ENCODE data around the gene EHBP1L1. TPM values are rescaled to one million over a fixed set of nuclear protein-coding genes. Genes with fewer than 3 reads are reported as not detected.

The EHBP1L1 gene
- total RNA-seq, 1 experiment from 2014 or later = 30.9 TPM

DNA sequence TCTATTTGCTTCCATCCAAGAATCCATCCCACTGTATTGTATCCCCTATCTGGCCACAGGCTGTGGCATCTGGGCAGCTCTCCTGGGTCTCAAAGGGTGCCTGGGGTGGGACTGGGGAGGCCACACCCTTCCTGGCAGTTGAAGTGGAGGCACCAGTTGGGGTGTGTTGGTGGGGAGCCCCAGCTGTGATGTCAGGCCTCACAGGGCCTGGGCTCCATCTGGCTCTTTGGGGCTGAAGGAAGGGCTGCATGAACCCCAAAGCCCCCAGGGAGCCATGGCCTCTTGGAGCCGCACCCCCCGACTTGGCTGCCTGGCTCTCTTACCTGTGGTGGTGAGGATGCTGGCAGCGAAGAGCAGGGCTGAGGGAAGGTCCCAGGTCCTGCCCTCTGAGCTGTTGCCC is 19.3 kb downstream of the EHBP1L1 start:
- DNase-seq (ENCODE audit: low read depth) = no peak

DNA sequence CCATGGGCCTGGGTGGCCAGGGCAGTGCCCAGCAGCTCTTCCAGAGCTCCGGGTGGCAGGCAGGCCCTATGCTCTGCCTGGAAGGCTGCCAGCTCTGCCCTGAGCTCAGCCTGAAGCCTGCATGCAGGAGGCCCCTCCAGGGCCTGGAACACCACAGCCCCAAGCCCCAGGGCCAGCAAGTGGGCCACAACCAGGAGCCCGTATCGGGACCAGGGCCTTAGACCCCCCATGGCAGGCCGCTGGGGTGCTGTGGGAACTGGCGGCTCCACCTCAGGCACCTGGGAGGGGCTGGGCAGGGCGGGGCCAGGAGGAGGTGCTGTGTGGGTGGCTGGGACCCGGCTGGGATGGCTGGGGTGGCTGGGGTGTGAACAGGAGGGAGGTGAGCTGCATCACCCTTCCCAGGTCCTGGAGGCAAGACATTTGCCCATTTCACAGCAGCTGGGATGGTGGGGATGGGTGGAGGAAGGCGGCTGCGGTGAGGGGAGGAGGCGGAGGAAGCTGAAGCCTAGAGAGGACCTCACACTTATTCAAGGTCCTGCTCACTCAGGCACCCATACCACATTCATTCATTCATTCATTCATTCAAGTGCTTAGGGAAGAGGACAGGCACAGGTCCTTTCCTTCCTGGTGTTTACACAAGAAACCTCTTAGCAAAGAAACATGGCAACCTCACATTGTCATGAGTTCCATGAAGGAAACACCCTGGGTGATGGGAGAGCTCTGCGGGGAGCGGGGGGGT is 19.9 kb downstream of the EHBP1L1 start, which contains the start of gene KCNK7:
TSS of gene KCNK7 (minus strand) at position 258 of the 739 bp plus-strand sequence. CDS start at position 230, 28 bp downstream.
- DNase-seq (ENCODE audit: low read depth) = peak; percentile 36

DNA sequence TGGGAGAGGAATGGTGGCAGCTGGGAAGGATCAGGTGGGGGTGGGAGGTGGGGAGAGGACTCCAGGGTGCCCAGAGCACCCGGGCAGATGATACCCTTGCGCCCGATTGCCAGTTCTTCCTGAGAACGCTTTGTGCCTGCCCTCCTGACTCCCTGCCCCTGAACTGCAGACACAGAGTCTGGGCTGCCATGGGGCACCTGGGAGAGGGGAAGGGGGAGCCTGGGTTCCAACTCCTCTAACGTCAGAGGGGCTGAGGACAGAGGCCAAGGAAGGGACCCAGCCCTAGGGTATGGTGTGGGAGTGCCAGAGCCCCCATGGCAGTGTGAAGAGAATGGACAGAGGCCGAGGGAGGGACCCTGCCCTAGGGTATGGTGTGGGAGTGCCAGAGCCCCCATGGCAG is 20.7 kb downstream of the EHBP1L1 start:
- DNase-seq (ENCODE audit: low read depth) = no peak

DNA sequence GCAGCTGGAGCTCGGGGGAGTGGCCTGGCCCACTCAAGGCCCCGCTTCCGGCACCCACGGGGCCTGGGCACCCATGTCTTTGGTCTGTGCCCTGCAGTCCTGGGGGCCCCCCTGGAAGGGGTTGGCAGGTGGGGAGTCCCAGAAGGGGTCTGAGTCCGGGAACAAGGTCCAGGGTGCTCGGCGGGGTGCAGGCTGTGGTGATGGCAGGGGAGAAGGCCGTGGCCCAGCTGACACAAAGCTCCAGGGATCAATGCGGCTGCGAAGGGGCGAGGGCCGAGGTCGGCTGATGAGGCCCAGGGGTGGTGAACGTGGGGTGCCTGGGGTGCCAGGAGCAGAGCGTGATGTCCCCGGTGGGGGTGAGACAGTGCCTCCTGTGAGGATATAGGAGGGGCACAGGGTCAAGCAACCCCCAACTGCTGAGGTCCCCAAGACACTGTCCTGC is 22.4 kb downstream of the EHBP1L1 start:
- no peak for DNase-seq (ENCODE audit: low read depth)

DNA sequence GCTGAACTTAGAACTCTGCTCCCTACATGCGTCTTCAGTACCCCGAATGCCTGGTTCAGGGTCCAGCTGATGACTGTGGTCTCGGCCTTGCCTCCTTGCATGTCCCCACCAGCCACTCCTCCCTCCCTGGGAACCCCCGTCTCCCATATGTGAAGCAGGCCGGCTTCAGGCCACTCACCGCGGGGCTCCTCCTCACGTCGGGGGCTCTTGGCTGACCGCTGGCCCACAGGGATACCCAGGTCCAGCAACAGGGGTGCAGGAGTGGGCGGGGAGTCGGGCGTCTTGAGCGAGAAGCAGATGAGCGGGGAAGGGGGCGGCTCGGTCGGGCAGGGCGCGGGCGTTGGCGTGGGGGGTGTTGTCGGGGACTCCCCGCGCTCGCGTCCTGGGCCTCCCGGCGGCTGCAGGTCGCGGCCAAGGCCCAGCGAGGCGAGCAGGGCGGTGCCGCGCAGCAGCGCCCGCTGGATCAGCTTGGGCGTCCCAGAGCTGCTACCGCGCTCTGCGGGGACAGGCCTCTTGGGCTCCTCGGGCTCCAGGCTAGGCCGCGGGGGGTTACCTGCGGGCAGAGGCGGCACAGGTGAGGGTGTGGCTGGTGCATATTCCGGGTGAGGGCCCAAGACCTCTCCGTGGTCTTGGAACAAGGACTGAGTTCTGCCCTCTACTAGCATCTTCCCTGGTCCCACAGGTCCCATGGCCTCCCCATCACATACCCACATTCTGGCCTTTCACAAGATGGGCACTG is 23.5 kb downstream of the EHBP1L1 start:
- no peak for DNase-seq (ENCODE audit: low read depth)

DNA sequence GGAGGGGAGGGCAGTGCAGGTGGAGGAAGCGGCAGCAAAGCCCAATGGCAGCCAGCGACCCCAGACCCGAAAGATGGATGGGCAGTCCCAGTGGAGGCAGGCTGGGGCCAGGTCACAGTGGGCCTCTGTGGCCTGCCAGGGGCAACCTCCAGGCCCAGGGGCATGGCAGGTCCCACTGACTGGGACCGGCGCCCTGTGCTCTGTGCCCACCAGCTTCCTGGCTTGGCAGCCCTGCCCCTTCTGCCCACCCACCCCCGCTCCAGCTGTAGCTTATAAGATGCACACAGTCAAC is 24.0 kb downstream of the EHBP1L1 start:
- no peak for DNase-seq (ENCODE audit: low read depth)

DNA sequence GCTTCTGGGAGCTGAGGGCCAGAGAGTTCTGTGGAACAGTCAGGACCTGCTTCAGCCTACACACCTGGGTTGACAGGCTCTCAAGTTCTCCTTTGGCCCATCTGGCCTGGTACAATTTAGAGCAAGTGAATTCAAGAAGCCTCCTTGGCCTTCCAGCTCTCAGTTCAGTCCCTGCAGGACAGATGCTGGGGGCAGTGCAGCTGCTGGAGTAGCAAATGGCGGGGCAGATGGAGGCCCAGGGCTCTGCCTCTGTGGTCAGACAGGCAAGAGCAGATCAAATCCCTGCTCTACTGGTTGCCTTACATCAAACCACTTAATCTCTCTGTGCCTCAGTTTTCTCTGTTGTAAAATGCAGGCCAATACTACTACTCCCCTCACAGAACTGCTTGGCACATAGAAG is 28.4 kb downstream of the EHBP1L1 start:
- DNase-seq (ENCODE audit: low read depth) = no peak

DNA sequence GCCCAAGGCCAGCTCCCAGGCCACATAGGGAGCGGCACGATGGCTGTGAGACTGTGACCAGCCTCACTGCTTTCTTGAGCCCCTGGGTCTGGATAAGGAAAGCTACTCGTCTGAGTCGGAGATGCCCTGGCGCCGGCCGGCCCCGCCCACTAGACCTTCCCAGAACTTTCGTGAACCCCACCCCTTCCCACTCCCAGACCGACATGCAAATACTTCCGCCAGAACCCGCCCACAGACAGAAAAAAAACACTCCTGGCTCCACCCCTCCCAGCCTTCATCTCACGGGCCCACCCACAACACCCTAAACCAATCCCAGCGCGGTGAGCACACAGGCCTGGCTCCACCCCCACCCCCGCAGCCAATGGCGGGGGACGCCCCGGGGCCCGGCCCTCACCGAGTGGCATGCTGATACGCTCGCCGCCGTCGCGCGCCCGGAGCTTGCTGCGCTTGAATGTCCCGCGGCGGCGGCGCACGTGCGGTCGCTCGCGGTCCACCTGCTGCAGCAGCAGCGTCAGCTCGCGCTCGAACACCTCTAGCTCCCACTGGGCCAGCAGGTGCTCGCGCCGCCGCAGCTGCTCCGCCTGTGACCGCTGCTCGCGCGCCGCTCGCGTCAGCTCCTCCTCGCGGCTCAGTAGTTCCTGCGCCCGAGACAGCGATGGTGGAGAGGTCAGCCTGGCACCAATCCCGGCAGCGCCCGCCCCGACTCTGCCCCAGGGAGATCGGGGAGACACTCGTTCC is 31.2 kb downstream of the EHBP1L1 start:
- no peak for DNase-seq (ENCODE audit: low read depth)

DNA sequence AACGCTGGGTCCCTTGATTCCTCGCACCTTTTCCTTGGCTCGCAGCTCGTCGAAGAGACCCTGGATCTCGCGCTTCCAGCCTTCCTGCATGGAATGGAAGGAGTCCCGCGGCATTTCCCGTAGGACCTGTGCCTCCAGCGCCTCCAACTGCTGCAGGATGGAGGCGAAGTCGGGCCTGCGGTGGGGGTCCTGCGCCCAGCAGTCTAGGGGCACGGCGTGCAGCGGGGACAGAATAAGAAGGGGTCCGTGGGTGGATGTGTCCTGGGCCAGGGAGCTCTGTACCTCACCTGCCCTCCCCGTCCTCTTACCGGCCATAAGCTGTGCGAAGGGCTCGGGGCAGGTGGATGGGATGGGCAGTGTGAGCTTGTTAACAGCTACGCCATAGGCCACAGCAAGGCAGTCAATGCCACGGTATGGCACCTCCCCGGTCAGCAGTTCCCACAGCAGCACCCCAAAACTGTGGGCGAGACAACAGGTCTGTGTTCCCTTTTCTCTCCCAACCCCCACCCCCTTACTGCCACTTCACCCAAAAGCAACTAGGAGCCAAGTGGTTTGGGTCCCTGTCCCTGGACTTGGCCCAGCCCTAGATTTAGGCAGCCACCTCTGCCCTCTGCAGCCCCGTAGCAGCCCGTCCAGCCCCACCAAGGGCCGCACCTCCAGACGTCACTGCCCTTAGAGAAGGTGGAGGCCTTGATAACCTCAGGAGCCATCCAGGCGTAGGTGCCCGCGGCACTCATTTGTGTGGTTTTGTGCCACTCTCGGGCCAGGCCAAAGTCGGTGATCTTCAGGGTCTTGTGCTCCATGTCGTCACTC is 32.0 kb downstream of the EHBP1L1 start:
- no peak for DNase-seq (ENCODE audit: low read depth)

DNA sequence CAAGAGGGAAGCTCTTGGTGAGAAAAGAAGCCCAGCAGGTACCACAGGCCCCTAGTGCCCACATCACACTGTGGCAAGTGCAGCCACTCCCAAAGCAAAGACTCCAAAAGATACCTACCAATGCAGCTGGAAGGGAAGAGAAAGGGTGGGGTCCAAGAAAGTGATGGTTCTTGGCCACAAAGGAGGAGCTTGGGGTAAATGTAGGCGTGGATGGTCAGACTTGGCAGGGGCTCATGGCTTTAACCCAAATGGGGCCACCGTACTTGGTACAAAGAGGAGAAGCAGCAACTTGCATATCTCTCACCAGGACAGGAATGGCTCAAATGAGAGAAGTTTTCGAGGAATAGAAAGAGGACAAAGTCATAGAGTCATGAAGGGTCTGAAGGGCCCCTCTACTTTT is 33.4 kb downstream of the EHBP1L1 start:
- DNase-seq (ENCODE audit: low read depth) = no peak

DNA sequence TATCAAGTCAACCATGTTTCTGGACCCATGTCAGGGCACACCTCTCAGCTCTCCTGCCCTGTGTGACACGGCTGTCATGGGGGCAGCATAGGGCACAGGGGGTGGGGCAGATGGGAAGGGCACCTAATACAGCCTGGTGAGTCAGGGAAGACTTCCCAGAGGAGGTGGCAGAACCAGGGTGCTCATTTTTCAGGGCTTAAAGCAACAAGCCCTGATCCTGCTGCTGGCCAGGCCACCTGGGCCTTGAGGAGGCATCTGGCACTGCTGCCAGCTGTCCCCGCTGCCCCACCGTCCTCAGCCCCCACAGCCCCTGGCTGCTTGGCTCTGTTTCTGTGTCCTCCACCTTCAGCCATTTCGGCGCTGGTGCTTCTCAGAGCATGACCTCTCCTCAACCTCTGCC is 33.8 kb downstream of the EHBP1L1 start:
- no peak for DNase-seq (ENCODE audit: low read depth)

DNA sequence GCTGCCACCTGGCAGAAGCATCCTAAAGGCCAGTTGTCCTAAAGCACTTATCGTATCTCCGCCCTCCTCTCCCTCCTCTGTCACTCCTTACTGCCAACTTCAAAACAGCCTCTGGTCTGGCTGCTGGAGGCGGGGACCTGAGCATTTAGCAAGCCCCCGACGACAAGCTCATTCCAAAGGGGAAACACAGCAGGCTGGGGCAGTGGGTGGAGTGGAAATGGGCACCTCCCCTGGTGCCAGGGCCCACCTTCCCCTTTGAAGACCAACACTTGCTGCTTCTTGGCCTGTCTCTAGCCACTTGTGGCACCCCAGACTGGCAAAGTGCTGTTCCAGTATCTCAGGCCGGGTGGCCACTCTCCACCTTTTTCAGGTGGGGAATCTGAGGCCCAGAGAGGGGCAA is 34.6 kb downstream of the EHBP1L1 start:
- no peak for DNase-seq (ENCODE audit: low read depth)

DNA sequence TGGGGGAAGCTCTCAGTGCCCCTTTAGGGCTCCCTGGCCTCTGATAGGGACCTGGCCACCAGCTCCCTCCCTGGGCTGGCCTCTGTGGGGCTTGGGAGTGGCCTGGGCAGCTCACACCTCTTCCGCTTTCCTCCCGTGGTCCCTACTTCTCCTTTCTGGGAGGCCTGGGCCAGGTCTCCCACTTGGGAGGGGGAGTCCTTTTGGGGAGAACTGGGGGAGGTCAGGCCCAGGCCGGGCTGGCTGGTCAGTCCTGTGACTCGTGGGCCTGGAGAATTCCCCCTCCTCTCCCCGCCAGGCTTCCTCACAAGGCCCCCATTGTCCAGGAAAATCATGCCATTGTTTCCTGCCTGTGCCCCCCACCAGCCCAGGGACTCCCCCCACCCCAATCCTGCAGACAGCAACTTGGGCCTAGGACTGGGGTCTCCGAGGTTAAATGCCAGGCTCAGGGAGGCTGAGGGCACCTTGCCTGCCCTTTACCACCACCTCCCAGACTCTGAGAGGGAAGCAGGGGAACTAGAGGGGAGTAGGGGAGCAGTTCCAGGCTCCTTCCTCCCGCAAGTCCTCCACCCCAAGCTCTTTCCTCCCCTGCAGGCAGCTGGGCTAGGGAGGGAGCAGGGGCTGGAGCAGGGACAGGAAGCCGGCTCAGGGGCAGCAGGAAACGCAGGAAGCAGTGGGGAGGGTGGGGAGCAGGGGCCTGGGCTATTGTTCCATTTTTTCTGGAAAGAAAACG is 35.3 kb downstream of the EHBP1L1 start:
- no peak for DNase-seq (ENCODE audit: low read depth)

DNA sequence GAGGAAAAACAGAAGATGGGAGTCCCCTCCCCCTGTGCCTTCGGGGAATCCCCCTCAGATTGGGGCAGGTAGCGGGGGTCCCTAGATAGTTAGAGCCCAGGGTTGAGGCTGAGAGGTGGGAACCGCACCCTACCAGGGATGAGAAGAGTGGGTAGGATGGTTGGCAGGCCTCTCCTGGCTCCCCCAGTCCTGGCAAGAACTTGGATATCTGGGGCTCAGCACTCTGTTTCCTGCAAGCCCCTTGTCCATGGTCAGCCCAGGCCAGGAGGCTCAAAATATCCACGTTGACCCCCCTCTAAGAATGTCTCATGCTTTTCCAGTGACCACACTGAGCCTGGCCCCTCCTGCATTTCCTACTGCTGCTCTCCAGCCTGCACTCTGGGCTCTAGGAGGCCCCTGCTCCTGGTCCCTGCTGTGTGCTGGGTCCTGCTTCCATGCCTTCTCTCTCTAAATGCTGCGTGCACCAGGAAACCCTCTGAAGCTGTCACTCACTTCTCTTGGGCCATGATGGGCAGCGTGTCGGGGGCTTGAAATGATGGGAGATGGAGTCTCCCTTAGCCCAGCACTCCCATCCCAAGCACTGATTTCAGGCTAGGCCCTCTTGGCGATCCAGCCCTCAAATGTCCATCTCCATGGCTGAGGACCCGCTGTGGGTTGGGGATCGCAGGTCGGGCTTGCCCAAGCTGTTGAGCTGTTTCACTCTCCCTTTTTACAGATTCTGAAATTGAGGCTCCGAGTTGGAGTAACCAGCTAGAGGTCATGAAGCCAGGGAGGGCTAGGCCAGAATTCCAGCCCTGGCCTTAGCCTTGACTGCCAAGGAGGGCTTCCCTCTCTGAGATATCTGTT is 36.1 kb downstream of the EHBP1L1 start:
- DNase-seq (ENCODE audit: low read depth) = no peak

DNA sequence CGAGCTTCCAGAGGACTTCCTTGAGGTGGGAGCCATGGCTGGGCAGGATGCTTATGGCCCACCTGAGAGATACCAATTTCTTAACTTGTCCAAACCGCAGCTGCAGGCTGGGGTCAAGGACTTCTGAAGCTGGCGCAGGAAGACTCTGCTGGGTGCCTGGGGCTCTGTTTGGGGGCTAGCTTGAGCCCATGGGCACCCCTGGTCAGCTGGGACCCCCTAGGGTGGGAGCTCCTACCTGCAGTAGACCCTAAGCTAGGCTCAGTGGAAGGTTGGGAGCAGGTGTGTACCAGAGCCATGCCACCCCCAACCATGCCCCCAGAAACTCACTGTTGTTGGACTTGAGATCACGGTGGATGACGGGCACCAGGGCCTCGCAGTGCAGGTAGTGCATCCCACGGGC is 36.8 kb downstream of the EHBP1L1 start:
- DNase-seq (ENCODE audit: low read depth) = no peak

DNA sequence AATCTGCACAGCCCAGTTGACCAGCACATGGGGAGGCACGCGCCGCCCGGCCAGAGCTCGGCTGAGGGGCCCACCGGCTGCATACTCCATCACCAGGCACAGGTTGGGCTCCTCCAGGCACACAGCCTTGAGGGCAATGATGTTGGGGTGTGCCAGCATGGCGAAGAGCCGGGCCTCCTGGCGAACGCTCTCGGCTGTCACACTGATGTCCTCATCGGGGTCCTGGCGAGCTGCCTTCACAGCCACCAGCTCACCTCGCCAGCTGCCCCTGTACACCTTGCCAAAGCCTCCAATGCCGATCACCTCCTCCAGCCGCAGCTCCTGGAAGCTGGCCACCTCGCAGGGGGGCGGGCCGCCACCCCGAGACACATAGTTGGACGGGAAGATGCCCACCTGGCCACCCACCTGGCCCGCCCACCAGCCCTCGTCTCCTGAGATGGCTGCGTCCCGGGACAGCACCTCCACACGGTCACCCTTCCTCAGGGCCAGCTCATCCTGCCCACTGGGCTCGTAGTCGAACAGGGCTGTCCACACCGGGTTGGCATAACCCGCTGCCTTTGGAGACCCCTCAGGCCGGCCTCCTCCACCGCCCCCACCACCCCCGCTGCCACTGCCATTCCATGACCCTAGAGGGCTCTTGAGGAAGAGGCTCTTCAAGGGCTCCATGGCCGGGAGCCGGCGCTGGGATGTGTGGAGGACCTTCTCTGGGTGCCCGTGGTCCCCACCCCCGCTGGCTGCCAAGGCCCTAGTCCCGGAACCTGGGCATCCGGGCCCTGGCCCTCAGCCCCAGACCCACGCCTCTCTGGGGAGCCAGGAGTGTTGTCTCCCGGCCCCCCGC is 37.5 kb downstream of the EHBP1L1 start:
- no peak for DNase-seq (ENCODE audit: low read depth)

DNA sequence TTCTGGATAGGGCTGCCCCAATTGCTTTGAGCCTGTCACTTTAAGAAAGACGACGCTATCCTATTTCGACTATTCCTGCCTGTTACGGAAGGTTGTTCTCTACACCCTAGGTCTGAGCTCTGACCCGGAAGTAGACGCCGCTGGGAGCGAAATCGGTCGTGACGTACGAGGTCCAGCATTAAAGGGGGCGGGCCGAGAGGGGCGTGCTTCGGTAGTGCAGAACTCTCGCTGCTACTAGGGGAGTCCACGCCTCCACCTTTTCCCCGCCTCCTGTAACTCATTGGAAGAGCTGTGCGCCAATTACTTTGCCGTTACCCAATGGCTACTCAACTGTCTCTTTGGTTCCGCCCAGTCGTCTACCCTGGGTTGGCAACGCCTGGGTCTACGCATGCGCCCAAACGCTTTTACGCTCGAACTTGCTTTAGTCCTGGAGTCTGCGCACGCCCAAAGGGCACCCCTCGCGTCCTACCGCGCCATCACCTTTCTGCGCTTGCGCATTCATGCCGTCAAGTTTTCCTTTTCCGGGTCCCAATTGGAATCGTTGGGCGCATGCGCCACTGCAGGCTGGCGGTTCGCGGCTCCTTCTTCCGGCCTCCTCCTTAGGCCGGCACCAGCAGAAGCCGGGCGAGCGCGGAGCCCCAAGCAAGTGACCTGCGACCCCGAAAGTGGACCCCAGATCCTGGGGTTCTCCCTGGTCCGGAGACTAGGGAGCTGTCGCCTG is 39.5 kb downstream of the EHBP1L1 start, which contains the start of gene PCNX3:
TSS of gene PCNX3 (plus strand) at position 548 of the 721 bp plus-strand sequence. CDS start 536 bp downstream, outside the sequence.
- DNase-seq (ENCODE audit: low read depth) = peak; percentile 100

DNA sequence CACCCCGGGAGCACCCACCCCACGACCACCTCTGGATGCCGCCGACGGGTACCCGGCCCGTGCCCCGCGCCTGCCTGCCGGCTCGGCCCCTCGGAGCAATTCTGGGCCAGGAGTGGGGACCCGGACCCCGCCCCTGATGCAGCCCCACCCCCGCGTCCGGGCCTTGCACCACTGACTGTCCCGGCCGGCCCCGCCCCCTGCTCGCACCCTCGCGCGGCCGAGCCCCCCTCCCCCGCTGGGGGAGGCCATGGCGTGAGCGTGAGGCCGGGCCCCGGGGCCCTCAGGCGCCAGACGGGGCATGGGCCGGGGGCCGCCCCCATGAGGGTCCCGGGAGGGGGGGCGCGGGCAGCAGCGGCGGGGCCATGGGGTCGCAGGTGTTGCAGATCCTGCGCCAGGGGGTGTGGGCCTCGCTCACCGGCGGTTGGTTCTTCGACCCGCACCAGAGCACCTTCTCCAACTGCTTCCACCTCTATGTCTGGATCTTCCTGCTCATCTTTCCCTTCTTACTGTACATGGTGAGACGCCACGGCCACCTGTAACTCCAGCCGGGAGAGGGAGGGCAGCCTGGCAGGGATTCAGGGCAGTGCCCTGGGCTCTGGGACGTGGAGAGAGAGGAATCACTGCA is 40.2 kb downstream of the EHBP1L1 start:
- DNase-seq (ENCODE audit: low read depth) = peak; percentile 57

Measured in Daoy (cell line).